Right renal cortex interstitium (tissue), 3 donors: ENCODE results near the gene OTULIN. TPM values are rescaled to one million over a fixed set of nuclear protein-coding genes. Genes with fewer than 3 reads are reported as not detected.

Source experiments
- DNase-seq, 3 donors: peaks; one replicate each; pipeline ENCODE4 v3.0.0-alpha.2; 2013; ENCODE audit warnings: low read depth in 3 of 3, low spot score in 2 of 3
- polyA plus RNA-seq, 3 donors: library from polyadenylated mRNA; unstranded; fragments of 120-200 nt; gene quantifications; one replicate each; pipeline ENCODE4 v1.2.1, GENCODE V29; 2013; ENCODE audit not compliant: insufficient read length in 3 of 3

OTULIN gene
- polyA plus RNA-seq, 3 donors = 18.4 to 20.4 (median 18.9) TPM

DNA sequence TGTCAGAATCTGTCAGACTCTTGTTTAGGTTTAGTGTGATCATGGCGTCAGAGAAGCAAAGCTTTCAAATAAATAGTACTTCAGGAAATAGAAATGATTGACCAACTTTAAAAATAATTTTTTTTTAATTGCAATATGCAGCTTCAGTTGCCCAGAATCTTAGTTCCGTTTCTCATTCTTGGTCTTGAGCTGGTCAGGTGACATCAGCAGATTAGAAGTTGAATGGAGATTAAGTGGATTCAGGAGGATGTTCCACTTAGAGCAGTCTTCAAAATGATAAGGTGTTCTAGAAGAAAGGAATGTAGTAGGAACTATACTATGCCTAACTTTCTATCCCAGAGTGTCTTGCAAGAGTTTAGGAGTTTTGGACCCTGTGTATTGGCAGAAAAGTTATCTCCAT lies 30.6 kb downstream of the OTULIN start:
- DNase-seq = no peak

DNA sequence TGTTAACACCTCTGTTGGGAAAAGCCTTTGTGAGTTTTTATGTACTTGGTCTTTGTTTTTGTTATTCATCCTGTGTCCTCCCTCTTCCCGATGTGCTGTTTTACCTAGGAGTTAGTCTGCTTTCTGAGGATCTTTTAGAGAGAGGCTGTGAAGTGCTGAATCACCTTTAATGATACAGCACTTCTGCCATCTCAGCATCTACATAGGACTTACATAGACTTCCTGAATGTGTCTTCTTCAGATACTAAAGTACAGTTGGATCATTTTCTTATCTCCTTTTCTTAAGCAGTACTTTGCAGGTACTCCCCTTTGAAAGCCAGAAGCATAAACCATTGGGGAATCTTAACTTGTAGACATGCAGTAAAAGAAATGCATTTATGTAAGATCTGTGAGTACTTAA lies 31.5 kb downstream of the OTULIN start:
- no peak for DNase-seq

DNA sequence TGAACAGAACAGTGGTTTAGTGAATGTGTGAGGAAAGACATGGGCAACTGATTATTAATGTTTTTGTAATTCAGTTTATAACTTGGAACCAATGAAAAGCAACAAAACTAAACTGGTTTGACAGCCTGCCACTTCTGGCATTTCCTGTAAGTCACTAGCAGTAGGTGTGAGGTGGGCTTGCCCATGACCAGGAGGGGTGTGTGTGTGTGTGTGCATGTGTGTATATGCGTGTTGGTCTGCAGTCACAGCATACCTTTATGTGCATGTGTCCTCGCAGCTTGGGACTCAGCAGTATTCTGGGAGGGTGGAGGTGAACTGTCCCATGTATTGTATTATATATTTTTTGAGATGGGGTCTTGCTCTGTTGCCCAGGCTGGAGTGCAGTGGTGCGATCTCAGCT lies 32.3 kb downstream of the OTULIN start:
- DNase-seq = no peak

DNA sequence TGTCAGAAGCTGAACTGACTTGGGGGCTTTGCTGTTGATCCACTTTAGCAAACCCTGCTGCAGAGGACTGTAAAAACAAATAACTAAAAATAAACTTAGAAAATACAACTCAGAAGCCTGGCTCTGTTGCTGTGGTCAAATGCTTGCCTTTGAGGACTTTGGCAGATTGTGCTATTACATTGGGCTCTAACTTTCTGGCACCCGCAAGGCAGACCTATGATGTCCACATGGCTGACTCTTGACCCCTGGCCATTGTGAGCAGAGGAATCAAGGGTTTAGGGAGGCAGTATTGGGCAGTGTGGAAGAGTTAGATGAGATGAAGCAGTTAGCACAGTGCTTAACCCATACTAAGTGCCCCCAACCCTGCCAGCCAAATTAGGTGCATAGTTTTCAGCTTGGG lies 34.0 kb downstream of the OTULIN start:
- DNase-seq = no peak

- no peak for DNase-seq
These were observed 34.6 kb downstream of the OTULIN start for GRCh38 chr5:14699159-14699558.

GRCh38 chr5:14699807-14700400 lies 35.4 kb downstream of the OTULIN start:
- DNase-seq = no peak

- no peak for DNase-seq
These were observed 36.2 kb downstream of the OTULIN start for GRCh38 chr5:14700478-14701436.

DNA sequence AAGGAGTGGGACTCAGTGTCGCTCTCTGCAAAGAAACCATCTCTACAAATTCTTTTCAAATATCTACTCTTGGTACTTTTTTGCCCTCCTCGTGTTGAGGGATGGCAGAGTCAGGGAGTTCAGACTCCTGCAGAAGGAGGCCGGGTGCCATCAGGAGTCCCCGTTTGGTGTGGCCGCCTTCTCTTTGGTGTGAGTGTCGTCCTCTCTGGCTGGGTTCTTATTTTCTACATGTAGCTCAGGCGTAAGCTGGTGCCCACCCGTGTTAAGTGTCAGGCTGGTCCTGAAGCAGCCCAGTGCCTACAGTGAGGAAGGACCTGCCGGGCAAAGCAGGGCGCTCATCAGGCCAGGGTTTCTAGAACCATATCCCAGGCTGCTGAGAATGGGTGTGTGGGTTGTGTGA lies 37.0 kb downstream of the OTULIN start:
- no peak for DNase-seq

- DNase-seq = no peak
These were observed 37.8 kb downstream of the OTULIN start for GRCh38 chr5:14702238-14702839.

DNA sequence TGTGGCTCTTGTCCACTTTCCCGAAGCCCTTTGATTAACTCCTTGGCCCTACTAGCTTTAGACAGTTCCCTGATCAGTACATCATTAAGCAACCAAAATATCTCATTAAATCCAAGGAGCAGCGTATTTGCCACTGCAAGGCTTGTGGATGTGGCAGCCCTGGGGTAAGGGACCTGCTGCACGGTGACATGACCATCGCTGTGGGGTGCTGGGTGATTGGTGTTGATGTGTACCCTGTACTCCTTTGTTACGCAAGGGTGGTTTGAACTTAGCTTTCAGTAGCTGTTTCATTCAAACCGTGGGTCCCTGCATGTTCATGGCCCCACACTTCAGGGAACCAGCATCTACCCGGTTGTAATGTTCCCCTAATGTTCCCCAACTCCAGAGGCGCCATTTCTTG lies 41.0 kb downstream of the OTULIN start:
- no peak for DNase-seq

DNA sequence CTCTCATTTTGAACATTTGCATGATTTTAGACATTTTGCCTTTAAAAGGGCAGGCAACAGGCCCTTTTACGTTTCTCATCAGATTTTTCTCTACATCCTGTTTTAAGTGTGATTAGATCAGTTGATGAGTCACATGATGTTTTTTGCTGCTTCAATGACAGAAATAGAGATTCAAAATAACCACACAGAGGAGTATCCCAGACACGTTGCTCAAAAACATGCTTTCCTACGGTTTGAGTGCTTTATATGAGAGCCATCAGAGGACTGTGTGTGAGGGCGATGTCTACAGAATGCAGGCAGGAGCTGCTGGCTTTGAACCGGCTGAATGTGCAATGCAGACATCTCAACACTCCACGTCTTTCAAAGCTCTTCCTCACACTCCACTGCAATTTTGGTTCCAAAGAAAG lies 42.1 kb downstream of the OTULIN start:
- DNase-seq = no peak

- DNase-seq = no peak
These were observed 43.4 kb downstream of the OTULIN start for GRCh38 chr5:14707811-14708390.

DNA sequence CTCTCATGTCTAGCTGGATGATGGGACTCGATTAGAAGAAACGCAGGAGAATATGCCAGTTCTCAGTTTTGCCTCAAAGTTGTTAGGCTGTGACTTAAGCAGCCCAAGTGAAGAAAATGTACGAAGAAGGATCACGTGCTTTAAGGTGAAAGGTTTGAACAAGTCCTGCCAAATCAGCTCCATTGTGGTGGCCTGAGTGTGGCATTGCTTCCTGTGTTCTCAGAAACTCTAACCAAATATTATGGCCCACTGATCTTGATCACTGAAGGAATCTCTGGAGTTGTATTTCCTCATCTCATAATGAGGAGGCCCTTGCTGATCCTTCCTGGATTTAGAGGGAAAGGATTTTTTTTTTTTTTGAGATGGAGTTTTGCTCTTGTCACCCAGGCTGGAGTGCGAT lies 44.0 kb downstream of the OTULIN start:
- no peak for DNase-seq

DNA sequence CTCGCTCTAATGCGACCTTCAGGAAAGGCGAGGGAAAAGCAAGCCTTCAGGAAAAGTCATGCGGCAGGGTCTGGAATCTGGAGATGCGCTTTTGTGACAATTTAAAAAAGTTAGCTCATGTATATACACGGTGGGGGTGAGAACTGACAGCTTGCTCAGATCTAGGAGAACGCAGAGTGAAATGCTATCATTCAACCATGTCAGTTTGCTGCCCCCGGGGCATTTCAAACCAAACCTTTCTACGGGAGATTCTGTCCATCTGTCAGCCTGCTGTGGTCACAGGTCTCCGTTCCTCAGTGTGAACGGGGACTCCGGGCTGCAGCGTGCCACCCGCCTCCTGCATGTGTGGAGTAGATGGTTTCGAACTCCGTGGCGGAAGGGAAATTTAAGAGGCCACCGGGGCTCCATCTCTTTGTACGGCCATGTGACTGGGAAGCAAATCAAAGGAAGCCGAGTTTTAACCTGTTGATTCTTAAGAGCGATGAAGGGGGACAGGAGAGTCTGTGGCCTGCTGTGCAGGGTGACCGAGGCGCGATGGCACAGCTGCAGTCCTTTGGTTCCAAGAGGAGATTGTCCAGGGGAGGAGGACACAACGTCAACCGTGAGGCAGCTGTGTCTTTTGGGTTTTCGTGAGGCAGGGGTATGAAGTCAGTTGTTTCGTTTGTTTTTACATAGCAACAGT lies 45.9 kb downstream of the OTULIN start:
- no peak for DNase-seq

GRCh38 chr5:14712131-14712530 lies 47.6 kb downstream of the OTULIN start:
- DNase-seq = no peak

DNA sequence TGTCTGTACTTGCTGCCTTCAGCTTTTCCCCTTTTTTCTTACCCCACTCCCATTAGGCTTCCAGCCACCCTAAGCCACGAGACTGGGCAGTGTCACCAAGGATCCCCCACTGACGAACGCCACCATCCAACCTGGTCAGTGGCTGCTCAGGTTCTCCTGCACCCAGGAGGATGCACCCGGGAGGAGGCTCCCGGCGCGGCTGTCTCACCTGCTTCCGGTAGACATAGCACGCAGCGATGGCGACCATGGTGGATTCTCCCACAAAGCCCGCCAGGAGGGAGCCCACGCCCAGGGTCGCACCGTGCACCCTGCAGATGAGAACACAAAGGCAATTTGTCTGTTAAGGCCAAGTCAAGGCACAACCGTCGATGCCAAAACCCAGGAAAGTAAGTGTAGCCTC lies 48.1 kb downstream of the OTULIN start:
- DNase-seq = no peak

DNA sequence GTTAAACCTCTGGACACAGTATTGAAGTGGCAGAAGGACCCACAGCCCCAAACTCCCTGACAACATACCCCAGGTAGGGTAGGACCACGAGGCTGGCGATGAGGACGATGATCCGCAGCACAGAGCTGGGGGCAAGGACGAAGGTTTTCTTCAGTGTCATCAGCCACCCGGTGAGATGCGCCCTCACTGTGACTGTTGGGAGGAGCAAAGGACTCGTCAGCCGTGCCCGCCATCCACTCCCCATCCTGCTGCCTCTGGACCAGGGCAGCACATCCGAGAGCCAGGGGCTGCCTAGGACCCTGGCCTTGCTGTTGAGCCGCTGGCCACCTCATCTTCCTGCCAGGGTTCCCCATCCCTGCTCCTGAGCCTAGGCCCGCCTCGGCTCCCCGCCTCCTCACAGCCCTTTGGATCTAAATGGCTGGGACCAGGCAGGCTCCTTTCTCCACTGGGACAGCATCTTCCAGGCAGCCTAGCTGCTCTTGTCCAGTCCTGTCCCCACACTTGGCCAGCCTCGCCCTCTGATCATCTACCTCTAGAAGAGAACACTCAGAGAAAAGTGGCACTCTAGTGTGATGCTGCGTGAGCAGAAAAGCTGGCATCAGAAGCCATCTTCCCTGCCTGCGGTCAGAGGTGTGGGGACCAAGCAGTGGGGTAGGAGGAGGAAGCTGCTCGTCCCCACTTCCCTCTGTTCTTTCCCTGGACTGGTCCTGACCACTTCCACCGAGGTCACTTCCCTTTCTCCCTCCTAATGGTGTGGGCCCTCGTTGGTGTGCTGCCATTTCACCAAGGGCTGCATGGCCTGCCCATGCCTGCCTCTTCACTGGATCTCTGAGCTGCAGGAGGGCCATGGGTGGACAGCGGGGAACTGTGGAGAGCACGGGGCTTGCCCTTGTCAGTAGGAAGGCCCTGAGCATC lies 49.2 kb downstream of the OTULIN start:
- no peak for DNase-seq

DNA sequence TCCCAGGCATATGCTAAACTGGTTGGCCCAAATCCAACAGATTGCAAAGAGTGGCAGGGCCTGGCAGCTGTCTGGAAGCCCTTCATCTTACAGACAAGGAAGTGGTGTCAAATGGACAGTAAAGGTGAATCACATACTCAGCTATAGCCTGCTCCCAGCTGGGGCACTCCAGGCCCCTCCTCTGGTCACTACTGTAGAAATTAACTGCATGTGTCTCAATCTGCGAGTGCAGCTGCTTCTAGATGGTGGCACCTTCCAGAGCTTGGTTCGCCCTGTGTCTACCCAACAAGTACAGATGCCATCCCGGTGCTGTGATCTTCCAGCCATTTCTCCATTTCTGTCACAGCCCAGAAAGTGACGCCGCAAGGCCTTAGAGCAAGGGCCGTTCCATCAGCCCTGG lies 50.2 kb downstream of the OTULIN start:
- DNase-seq = no peak

DNA sequence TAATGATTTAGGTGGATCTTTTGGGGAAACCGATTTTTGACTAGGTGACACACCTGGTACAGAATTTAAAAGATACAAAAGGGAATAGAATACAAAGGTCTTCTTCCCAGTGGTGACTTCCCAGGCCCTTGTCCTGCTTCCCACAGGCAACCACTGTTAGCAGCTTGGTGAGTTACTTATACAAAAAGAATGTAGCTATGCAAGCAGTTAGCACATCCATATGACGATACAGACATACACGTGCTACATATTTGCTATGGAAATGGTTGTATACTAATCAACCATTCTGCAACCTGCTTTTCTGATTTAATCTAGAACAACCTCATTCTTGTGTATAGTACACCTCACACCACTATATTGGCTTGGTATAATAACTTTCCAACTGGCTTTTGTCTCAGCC lies 51.0 kb downstream of the OTULIN start:
- DNase-seq = no peak
